HEK293 (cell line): Measurements from ENCODE around the gene TTC23.

Experiments used
- CTCF ChIA-PET: fragments of 350-600 bp; formaldehyde crosslinking; extraction: SDS; loops from one replicate; lab custom pipeline; 2021; ENCODE audit warnings: antibody characterized with exemption; lab: Yijun Ruan, JAX
- POLR2A ChIA-PET: fragments of 300-600 bp; formaldehyde crosslinking; extraction: SDS; loops from one replicate; lab custom pipeline; 2020; ENCODE audit warnings: antibody characterized with exemption, inconsistent platforms; lab: Yijun Ruan, JAX
- H3K27ac ChIP-seq: fragments of 200-500 bp; sonication (Bioruptor generic); 2 replicates; pipeline ENCODE4 v1.5.1; 2014; ENCODE audit warnings: low read depth, low read length, control low read depth, inconsistent platforms; ENCODE audit errors: extremely low read depth
- H3K36me3 ChIP-seq, 2 experiments: fragments of 200-500 bp in 1 of 2; sonication (Bioruptor generic) in 1 of 2; 1 replicate in 1 of 2; 2 replicates in 1 of 2; pipeline ENCODE4 v1.5.1; 2014 to 2017; ENCODE audit warnings: inconsistent platforms in 2 of 2, low read length in 2 of 2; ENCODE audit not compliant: control insufficient read depth in 2 of 2, insufficient read depth in 1 of 2
- H3K4me1 ChIP-seq: fragments of 200-500 bp; sonication (Bioruptor generic); 2 replicates; pipeline ENCODE4 v1.5.1; 2014; ENCODE audit warnings: mild to moderate bottlenecking, low read length, inconsistent platforms; ENCODE audit not compliant: control insufficient read depth, insufficient read depth
- H3K4me3 ChIP-seq: 2 replicates; pipeline ENCODE4 v1.5.1; 2011; ENCODE audit warnings: low read depth, mild to moderate bottlenecking, control low read depth, low read length, moderate library complexity
- H3K9me3 ChIP-seq: fragments of 200-500 bp; sonication (Bioruptor generic); 2 replicates; pipeline ENCODE4 v1.5.1; 2014; ENCODE audit warnings: low read depth, low read length, inconsistent platforms; ENCODE audit not compliant: control insufficient read depth, insufficient read depth
- BCL11A ChIP-seq: fragments of 450-650 bp; formaldehyde crosslinking; IDR thresholded peaks from 2 replicates; pipeline ENCODE4 v1.5.1; 2016; ENCODE audit warnings: low read depth, missing biosample characterization, missing genetic modification characterization
- CTCF ChIP-seq: fragments of 450-650 bp; formaldehyde crosslinking; IDR thresholded peaks from 2 replicates; pipeline ENCODE4 v1.5.1; 2016; ENCODE audit warnings: missing biosample characterization, missing genetic modification characterization
- ELK4 ChIP-seq: IDR thresholded peaks from 2 replicates; pipeline ENCODE4 v1.6.1; 2011; ENCODE audit warnings: mild to moderate bottlenecking, low read depth, low read length, borderline replicate concordance
- HOXC10 ChIP-seq: sonication (generic); formaldehyde crosslinking; IDR thresholded peaks from 2 replicates; pipeline ENCODE4 v1.8.1; 2023; ENCODE audit warnings: mild to moderate bottlenecking, missing genetic modification reagents
- INSM2 ChIP-seq: fragments of 450-650 bp; formaldehyde crosslinking; IDR thresholded peaks from 2 replicates; pipeline ENCODE4 v1.5.1; 2016; ENCODE audit warnings: missing biosample characterization, missing genetic modification characterization
- OVOL3 ChIP-seq: fragments of 450-650 bp; formaldehyde crosslinking; IDR thresholded peaks from 2 replicates; pipeline ENCODE4 v1.5.1; 2016; ENCODE audit warnings: missing biosample characterization, missing genetic modification characterization
- TCF7L2 ChIP-seq: IDR thresholded peaks from 2 replicates; pipeline ENCODE4 v1.6.1; 2011; ENCODE audit warnings: low read depth, mild to moderate bottlenecking, inconsistent platforms, low read length, moderate library complexity, borderline replicate concordance
- TSHZ1 ChIP-seq: fragments of 450-650 bp; formaldehyde crosslinking; IDR thresholded peaks from 2 replicates; pipeline ENCODE4 v1.5.1; 2016; ENCODE audit warnings: missing biosample characterization, missing genetic modification characterization, borderline replicate concordance
- ZBTB21 ChIP-seq: fragments of 450-650 bp; formaldehyde crosslinking; IDR thresholded peaks from 2 replicates; pipeline ENCODE4 v1.5.1; 2017; ENCODE audit warnings: missing biosample characterization, missing genetic modification characterization
- ZBTB49 ChIP-seq: fragments of 450-650 bp; formaldehyde crosslinking; IDR thresholded peaks from 2 replicates; pipeline ENCODE4 v1.5.1; 2016; ENCODE audit warnings: missing biosample characterization, missing genetic modification characterization, low read depth
- ZNF114 ChIP-seq: fragments of 450-650 bp; formaldehyde crosslinking; IDR thresholded peaks from 2 replicates; pipeline ENCODE4 v1.5.0; 2017; ENCODE audit warnings: missing biosample characterization, missing genetic modification characterization
- ZNF184 ChIP-seq: fragments of 450-650 bp; IDR thresholded peaks from 2 replicates; pipeline ENCODE4 v1.5.1; 2018; ENCODE audit warnings: missing biosample characterization, mild to moderate bottlenecking, missing genetic modification characterization
- ZNF280D ChIP-seq: fragments of 450-650 bp; formaldehyde crosslinking; IDR thresholded peaks from 2 replicates; pipeline ENCODE4 v1.5.1; 2016; ENCODE audit warnings: missing biosample characterization, missing genetic modification characterization
- ZNF560 ChIP-seq: fragments of 450-650 bp; formaldehyde crosslinking; IDR thresholded peaks from 2 replicates; pipeline ENCODE4 v1.5.1; 2017; ENCODE audit warnings: missing biosample characterization, missing genetic modification characterization, borderline replicate concordance
- ZNF660 ChIP-seq: fragments of 450-650 bp; IDR thresholded peaks from 2 replicates; pipeline ENCODE4 v1.5.1; 2018; ENCODE audit warnings: missing biosample characterization, mild to moderate bottlenecking, missing genetic modification characterization
- ZNF704 ChIP-seq: fragments of 450-650 bp; formaldehyde crosslinking; IDR thresholded peaks from 2 replicates; pipeline ENCODE4 v1.5.1; 2016; ENCODE audit warnings: missing biosample characterization, missing genetic modification characterization
- ZSCAN4 ChIP-seq: fragments of 450-650 bp; formaldehyde crosslinking; IDR thresholded peaks from 2 replicates; pipeline ENCODE4 v1.5.1; 2017; ENCODE audit warnings: missing biosample characterization, missing genetic modification characterization

Gene TTC23

GRCh38 chr15:99213187-99213811 lies 36.1 kb downstream of the TTC23 start (continued):
- TF ChIP-seq CTCF (tag by site-specific recombination) (peak; percentile 25; the same call in 1 of the 2 replicates), ZSCAN4 (tag by site-specific recombination) (no peak), ELK4 (no peak), TCF7L2 (no peak), TSHZ1 (tag by site-specific recombination) (no peak), ZNF660 (tag by site-specific recombination) (peak; percentile 24; the same call in 1 of the 2 replicates), OVOL3 (no peak)

GRCh38 chr15:99212406-99212805 lies 37.0 kb downstream of the TTC23 start:
- Histone ChIP-seq H3K27ac (no peak overlapping the region), H3K36me3 (peaks cover 11 to 17% of the 10 kb centered on the region in 2 experiments), H3K9me3 (no peaks in the 10 kb centered on the region), H3K4me3 (no peak overlapping the region), H3K4me1 (no peaks in the 10 kb centered on the region)
- ChIA-PET CTCF (interaction anchor here (0.6 to 8.3 kb wide), 21 partner anchors 9 to 771 kb away, joined by 3 to 118 read pairs (median 7); partner anchors contain the start of gene SYNM), POLR2A (interaction anchor here (0.6 to 1.2 kb wide), 4 partner anchors 38 to 114 kb away, joined by 3 to 7 read pairs (median 4); no protein-coding TSS in a partner anchor)
- TF ChIP-seq HOXC10 (no peak), ZNF184 (no peak), ELK4 (no peak), ZNF114 (no peak), ZNF560 (tag by site-specific recombination) (no peak), INSM2 (tag by site-specific recombination) (no peak), ZBTB49 (no peak), ZNF704 (tag by site-specific recombination) (no peak), BCL11A (tag by site-specific recombination) (no peak), ZBTB21 (tag by site-specific recombination) (no peak), ZNF280D (tag by site-specific recombination) (no peak)
